ENCODE results near the gene GRIK1. TPM values are rescaled to one million over a fixed set of nuclear protein-coding genes. Genes with fewer than 3 reads are reported as not detected.

Gene GRIK1
- total RNA-seq, 1 donor from 2014 or later, result 5.1 TPM

DNA sequence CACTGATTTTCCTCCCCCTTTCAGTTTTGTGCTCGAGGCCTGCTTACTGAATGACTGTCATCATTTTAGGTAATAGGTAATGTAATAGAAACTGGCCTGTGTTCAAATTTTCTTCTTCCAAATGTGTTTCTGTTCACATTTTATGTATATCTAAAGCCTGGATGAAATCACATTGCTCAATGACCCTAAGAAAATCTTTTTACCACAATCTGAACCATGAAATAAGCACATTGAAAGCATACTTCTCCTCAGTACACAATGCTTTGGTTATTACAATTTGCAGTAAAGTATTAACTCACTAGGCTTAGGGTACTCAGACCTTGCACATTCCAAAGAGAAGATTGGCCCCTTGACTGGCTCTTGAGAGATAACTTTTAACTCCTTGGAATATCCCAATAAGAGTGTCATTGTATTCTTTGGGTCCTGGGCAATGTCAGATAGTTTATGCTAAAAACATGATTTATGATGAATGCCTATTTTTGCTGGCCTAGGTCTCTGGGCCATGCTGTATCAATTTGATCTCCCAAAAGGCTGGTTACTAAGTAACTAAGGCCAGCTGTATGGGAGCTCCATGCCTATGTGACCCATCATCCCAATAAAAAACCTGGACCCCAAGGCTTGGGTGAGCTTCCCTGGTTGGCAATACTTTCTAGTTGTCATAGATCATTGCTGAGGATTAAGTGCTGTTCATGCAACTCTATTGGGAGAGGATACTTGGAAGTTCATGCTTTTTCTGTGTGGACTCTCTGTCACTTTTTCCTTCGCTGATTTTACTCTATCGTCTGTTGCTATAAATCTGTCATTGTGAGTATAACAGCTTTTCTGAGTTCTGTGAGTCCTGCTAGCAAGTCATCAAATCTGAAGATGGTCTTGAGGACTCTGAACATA lies 293.9 kb downstream of the GRIK1 start:
- peak; percentile 52 for DNase-seq (ENCODE audit: low spot score)

- DNase-seq (ENCODE audit: low spot score), result no peak
Measured at GRCh38 chr21:29643289-29643688, 296.5 kb downstream of the GRIK1 start.

GRCh38 chr21:29642551-29643245 lies 297.1 kb downstream of the GRIK1 start:
- DNase-seq (ENCODE audit: low spot score), result no peak

GRCh38 chr21:29641635-29642550 lies 297.9 kb downstream of the GRIK1 start:
- DNase-seq (ENCODE audit: low spot score), result peak; percentile 18

DNA sequence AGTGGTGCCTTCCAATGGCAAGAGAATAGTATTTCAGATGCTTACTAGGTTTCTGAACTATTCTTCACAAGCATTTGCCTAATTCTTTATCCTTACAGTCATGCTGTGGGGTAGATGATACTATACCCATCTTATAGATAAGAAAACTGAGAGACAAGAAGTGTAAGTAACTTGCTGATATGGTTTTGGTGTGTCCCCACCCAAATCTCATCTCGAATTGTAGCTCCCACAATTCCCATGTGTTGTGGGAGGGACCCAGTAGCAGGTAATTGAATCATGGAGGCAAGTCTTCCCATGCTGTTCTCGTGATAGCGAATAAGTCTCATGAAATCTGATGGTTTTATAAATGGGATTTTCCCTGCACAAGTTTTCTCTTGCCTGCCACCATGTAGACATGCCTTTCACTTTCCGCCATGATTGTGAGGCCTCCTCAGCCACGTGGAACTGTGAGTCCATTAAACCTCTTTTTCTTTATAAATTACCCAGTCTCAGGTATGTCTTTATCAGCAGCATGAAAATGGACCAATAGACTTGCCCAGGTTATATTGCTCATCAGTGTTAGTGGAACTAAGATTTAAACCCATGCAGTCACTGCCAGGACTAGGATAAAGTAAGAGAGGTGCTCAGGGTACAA lies 298.7 kb downstream of the GRIK1 start:
- DNase-seq (ENCODE audit: low spot score), result no peak

GRCh38 chr21:29640080-29640508 lies 299.7 kb downstream of the GRIK1 start:
- no peak for DNase-seq (ENCODE audit: low spot score)

DNA sequence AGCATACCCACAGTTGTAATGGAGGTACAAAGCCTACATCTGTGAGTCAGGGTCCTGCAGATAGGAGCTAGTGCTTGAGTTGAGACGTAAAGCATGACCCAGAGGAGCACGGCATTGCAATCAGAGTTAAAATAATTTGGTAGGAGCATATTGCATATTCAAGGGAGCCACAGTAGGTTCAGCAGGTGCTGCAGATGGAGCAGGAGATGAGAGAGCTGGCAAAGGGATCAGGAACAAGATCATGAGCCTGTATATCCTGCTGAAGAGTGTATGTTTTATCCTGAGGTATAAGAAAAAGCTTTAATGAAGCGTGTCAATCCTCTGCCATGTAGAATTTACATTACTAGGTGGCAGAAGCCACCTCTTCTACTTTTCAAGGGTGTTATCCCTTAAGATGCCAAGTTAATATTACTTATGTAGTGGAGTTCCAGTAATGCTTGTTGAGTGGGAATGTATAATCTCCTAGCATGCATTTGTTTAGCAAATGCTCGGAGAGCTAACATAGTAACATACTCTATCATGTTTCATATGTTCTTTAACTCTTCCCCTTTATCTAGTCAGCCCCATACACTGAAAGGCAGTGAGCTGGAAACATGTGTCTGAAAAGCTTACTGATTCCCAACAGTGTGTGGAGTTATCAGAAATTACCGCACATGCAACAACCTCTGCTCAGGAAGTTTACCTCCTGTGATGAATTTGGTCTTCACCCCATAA lies 300.3 kb downstream of the GRIK1 start:
- DNase-seq (ENCODE audit: low spot score), result no peak

DNA sequence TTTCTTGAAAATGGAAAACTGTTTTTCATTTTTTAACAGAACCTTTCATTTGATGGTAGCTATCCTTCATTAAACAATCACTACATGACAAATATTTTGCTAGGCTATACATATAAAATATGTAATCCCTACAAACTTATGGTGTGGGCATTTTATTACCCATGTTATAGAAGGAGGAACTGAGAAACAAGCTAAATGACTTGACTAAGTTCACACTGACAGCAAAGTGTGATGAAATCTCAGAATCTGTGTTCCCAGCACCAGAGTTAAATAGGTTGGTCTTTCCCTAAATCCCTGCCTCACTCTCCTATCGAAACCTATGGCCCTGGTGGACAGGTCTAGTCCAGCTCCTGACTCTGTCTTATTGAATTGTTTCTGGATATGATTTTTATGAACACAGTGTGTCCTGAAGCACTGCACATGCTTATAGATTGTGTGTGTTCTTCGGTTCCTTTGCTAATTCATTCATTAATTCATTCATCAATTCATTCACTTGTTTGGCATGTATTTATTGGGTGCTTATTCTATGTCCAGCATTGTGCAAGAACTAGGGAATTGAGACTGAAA lies 301.0 kb downstream of the GRIK1 start:
- DNase-seq (ENCODE audit: low spot score), result no peak

DNA sequence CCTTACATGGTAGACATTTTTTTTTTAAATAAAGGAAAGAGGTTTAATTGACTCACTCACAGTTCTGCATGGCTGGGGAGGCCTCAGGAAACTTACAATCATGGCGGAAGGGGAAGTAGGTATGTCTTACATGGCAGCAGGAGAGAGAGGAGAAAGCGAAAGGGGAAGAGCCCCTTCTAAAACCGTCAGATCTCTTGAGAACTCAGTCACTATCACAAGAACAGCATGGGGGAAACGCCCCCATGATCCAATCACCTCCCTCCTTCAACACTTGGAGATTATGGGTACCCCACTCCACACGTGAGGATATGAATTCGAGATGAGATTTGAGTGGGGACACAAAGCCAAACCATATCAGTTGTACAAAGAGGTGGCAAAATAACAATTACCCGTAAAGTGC lies 301.7 kb downstream of the GRIK1 start:
- no peak for DNase-seq (ENCODE audit: low spot score)

DNA sequence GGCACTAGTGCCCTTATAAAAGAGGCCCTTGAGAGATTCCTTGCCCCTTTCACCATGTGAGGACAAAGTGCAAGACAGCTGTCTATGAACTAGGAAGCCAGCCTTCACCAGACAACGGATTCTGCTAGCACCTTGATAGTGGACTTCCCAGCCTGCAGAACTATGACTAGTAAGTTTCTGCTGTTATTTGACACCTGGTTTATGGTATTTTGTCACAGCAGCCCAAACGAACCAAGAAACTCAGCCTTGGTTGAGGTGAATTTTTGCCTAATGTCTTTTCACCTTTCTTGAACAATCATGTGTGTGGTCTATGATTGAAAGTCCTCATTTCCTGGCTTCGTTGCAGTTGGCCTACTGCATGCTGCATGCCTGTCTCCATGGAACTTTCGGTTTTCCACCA lies 302.2 kb downstream of the GRIK1 start:
- DNase-seq (ENCODE audit: low spot score), result no peak

DNA sequence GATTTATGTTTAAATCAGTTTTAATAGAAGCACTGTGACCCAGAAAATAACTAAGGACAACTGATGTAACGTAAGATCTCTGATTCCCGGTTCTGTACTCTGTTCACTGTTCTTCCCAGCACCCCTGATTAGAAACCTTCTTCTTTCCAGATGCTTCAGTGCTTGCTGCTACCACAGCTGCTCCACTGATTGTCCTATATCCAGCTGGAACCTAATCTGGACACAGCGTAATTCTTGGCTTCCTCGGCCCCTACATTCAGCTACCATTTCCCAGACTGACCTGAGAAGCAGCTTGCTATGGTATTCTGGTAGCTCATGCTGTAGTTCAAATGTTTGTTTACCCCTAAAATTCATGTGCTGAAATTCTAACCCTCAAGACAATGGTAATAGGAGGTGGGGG lies 302.7 kb downstream of the GRIK1 start:
- DNase-seq (ENCODE audit: low spot score), result no peak

GRCh38 chr21:29634418-29634817 lies 305.4 kb downstream of the GRIK1 start:
- no peak for DNase-seq (ENCODE audit: low spot score)

DNA sequence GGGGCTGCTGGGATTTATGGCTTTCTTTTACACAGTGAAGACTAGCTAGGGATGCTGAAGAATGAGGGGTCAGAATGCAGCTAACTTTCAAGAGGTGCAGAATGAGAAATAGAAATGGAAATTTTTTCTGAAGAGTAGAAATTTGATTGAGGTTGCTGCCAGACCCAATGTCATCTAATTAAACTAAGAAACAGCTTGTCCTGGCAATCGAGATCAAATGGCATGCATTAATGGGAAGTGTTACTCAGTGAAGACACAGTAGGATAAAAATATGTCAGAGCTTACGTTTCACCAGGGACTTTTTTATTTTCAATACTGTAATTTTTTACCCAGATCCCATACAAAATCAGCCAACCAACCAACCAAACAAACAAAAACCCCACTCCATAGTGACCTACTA lies 306.0 kb downstream of the GRIK1 start:
- DNase-seq (ENCODE audit: low spot score), result no peak

DNA sequence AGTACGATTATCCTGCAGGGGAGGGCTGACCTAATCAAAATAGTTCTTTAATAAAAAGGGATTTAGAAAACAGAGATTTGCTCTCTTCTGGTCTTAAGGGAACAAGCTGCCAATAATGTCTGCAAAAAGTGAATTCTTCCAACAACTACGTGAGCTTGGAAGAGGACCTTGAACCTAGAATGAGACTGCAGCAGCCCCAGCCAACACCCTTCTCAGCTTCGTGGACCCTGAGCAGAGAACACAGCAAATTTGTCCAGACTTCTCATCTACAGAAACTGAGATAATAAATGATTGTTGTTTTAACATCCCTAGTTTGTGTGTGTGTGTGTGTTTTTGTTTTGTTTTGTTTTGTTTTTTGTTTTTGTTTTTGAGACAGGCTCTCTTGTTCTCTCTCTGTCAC lies 309.4 kb downstream of the GRIK1 start:
- no peak for DNase-seq (ENCODE audit: low spot score)

- no peak for DNase-seq (ENCODE audit: low spot score)
Measured at GRCh38 chr21:29627905-29628304, 311.9 kb downstream of the GRIK1 start.

GRCh38 chr21:29626801-29627470 lies 312.9 kb downstream of the GRIK1 start:
- no peak for DNase-seq (ENCODE audit: low spot score)

DNA sequence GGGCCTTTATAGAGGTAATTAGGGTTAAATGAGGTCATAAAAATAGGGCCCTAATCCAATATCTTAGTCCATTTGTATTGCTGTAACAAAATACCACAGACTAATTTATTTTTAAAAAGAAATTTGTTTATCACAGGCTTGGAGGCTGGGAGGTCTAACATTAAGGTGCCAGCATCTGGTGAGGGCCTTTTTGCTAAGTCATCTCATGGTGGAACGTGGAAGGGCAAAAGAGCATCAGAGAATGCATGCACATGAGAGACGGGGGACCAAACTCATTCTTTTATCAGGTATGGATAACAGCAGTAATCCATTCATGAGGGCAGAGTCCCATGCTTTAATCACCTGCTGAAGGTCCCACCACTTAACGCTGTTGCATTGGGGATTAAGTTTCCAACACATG lies 313.8 kb downstream of the GRIK1 start:
- DNase-seq (ENCODE audit: low spot score), result no peak

GRCh38 chr21:29624776-29625175 lies 315.0 kb downstream of the GRIK1 start:
- no peak for DNase-seq (ENCODE audit: low spot score)

DNA sequence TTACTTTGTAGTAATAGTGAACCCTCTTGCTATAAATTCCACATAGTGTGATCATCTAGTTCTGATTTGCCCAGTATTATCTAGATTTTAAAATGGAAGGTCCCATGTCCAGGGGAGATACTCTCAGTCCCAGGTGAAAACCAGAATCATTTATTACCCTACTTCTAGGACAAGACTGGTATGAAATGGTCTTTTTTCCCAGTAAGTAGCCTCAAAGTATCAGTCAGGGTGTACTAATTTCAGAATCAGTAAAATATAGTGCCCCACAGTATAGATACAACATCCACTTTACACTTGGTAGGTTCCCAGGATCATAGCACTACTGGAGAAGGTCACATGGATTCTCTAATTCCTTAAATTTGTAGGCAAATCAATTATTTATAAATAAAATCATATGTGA lies 318.3 kb downstream of the GRIK1 start:
- no peak for DNase-seq (ENCODE audit: low spot score)

DNA sequence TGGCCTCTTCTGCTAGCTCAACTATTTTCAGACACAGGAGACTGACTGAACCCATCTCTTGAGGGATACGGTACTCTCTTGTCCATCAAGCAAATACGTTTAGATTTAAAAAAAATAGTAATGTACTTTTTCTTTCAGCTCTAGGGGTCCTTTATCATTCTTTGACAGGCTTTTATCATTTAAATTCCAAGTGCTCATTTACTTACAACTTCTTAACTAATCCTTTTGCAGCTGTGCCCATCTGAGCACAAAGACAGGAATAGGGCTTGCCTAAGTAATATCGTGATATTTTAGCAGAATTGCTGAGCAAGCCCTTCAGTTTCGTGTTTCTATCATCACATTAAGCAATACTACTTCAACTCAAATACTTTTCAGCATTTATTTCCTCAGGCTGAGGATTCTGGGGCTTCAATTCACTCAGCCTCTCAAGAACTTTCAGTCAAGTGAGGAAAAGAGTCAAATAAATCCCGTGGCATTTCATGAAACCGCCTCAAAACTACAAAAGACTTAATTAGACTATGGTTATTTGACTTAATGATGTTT lies 323.5 kb downstream of the GRIK1 start:
- DNase-seq (ENCODE audit: low spot score), result no peak
